Stomach (tissue), 9 donors: ENCODE results near the gene COL4A2. TPM values are rescaled to one million over a fixed set of nuclear protein-coding genes. Genes with fewer than 3 reads are reported as not detected.

ENCODE experiments used
- DNase-seq, 2 donors: peaks; one replicate each; pipeline versions ENCODE4 v3.0.0 to v3.0.0-alpha.2; 2013 to 2019
- H3K27ac ChIP-seq, 5 donors: fragments of 200-600 bp in 4 of 5; sonication (generic) in 4 of 5; one replicate each; pipeline ENCODE4 v1.5.1; 2013 to 2019; ENCODE audit warnings: mild to moderate bottlenecking in 1 of 5, moderate library complexity in 1 of 5
- H3K27me3 ChIP-seq, 3 donors: fragments of 200-600 bp; sonication (generic); one replicate each; pipeline ENCODE4 v1.5.1; 2017 to 2019; ENCODE audit warnings: mixed run types in 1 of 3
- H3K36me3 ChIP-seq, 4 donors: fragments of 200-600 bp; sonication (generic); 1 replicate in 3 of 4; 2 replicates in 1 of 4; pipeline ENCODE4 v1.5.1; 2016 to 2019
- H3K4me1 ChIP-seq, 4 donors: fragments of 200-600 bp; sonication (generic); one replicate each; pipeline ENCODE4 v1.5.1; 2016 to 2019
- H3K4me3 ChIP-seq, 4 donors: fragments of 200-600 bp; sonication (generic) in 3 of 4; one replicate each; pipeline ENCODE4 v1.5.1; 2016 to 2019; ENCODE audit warnings: mild to moderate bottlenecking in 1 of 4
- H3K9me3 ChIP-seq, 4 donors: fragments of 200-600 bp; sonication (generic); one replicate each; pipeline ENCODE4 v1.5.1; 2016 to 2019
- CTCF ChIP-seq, 7 experiments: fragments of 450-650 bp in 4 of 7; fragments of 200-600 bp in 3 of 7; sonication (generic) in 3 of 7; IDR thresholded peaks; one replicate each; pipeline ENCODE4 v1.5.1; 2016 to 2019; ENCODE audit warnings: antibody characterized with exemption in 7 of 7, control low read depth in 2 of 7, mild to moderate bottlenecking in 1 of 7
- EP300 ChIP-seq: sonication (generic); formaldehyde crosslinking; IDR thresholded peaks from one replicate; pipeline ENCODE4 v1.6.1; 2017; ENCODE audit warnings: antibody characterized with exemption
- POLR2A ChIP-seq, 4 donors: fragments of 450-650 bp; IDR thresholded peaks; one replicate each; pipeline ENCODE4 v1.6.1; 2016; ENCODE audit warnings: antibody characterized with exemption in 4 of 4, control low read depth in 2 of 4, mild to moderate bottlenecking in 1 of 4, moderate library complexity in 1 of 4
- POLR2AphosphoS5 ChIP-seq, 3 donors: sonication (generic); formaldehyde crosslinking; IDR thresholded peaks; one replicate each; pipeline ENCODE4 v1.6.1; 2016; ENCODE audit warnings: antibody characterized with exemption in 3 of 3
- WGBS, 5 donors: extraction: QIAGEN DNeasy Blood & Tissue Kit in 3 of 5; methylation state at CpG; one replicate each; pipeline versions ENCODE4 v1.1.5 to v1.1.7; 2013 to 2018; 5-methylcytosine and 5-hydroxymethylcytosine counted together
- intact Hi-C: fragments of 100-400 bp; cut with DNase I; formaldehyde crosslinking; loops from one replicate; pipeline ENCODE4 v1.15.1; 2023; ENCODE audit warnings: low total_unique reads
- polyA plus RNA-seq, 3 donors: library from polyadenylated mRNA; stranded (reverse); fragments of 200-250 nt; gene quantifications; one replicate each; pipeline ENCODE4 v1.2.3, GENCODE V29; 2013
- total RNA-seq, 5 donors: library from RNA; depleted of rRNA; stranded (reverse); fragments of >200 nt; gene quantifications; one replicate each; pipeline versions ENCODE4 v1.1.0 to v1.2.3, GENCODE V29; 2014 to 2016
- donor health status: healthy with polysubstance abuse.
- donor health status: Bipolar disorder and iron deficiency.
- donor health status: healthy.

COL4A2 gene
- total and polyA plus RNA-seq, 8 donors, result 24.0 to 531 (median 214) TPM

DNA sequence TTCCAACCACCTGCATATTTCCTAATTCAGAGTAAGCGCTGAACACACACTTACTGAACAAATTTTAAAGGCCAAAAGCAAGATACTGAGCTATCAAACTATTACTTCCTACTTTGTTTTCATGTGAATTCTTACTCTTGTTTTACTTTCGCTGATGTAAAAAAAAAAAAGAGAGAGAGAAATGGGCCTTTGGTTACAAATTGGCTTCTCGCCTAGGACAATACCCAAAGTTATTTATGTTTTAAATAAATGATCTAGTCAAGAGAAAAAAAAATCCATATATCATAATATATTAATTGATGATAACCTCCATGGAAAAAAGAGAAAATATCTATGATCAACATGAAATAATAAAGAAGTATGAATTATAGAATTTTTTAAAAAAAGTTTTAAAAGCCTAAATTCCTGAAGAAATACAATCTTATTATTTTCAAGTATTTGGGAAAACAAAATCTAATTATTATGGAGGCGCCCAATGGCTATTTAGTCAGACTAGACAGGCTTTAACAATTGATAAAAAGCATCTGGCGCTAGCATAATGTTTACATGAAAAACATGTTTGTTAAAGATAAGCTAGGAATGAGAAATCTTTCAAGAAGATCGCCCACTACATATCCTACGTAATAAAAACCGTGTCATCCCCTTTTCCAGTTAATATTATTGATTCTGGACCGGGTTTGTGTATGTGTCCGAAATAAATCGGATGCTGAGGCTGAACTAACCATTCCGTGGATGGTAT lies 9.1 kb upstream of the COL4A2 start:
- no peak for TF ChIP-seq POLR2AphosphoS5 (IDR thresholded peaks at IDR 0.05)
- no peak for TF ChIP-seq CTCF (IDR thresholded peaks at IDR 0.05)
- no peak for TF ChIP-seq EP300
- TF ChIP-seq POLR2A (IDR thresholded peaks at IDR 0.05), result no peak
- DNase-seq, result no peak
- Histone ChIP-seq H3K9me3 (no peaks in the 10 kb centered on the region), H3K27me3 (peaks cover 0 to 29% (median 14%) of the 10 kb centered on the region in 3 donors), H3K36me3 (no peaks in the 10 kb centered on the region), H3K27ac (peak overlapping the region in 4 of 5 donors; percentile 59 to 97 (median 82)), H3K4me1 (peaks cover 12 to 89% (median 51%) of the 10 kb centered on the region in 4 donors), H3K4me3 (no peak overlapping the region)
- intact Hi-C loops, result no loop called here
- WGBS, 5 donors, result 58 to 72% (median 68%) methylated on average over 12 of the region's 12 CpGs

DNA sequence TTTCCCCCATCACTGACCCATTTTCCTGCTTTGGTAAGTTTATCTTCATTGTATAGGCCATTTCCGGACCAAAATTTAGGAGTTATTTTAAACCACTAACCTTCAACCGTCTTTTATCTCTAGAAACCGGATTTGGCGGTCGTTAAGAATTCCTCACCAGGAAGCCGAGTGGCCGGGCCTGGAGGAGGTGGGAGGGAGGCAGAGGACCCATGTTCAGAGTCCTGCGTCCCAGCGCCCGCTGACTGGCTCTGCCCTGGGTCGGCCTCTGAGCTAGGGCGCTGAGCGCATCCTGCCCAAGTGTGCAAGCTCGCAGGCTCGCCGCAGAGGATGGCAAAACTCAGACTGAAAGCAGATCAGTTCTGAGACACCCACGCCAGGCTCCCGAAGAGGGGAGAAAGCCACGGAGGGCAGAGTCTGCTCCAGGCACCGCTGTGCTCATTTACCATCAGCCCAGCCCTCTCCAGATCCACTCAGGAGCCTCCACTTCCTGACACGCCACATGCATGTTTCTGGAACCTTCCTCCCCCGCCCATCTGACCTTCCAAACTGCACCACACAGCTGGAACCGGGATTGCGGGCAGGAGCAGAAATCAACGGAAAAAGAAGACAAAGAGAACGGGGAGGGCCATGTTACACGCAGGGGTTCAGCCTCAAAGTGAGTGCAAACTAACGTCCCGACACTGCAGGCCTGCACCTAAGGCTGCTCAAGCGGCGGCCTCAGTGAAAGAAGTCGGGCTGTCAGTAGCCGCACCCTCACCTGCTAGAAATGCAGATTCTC lies 8.4 kb upstream of the COL4A2 start:
- H3K9me3 ChIP-seq, result no peaks in the 10 kb centered on the region
- H3K4me1 ChIP-seq, result peaks cover 12 to 89% (median 53%) of the 10 kb centered on the region in 4 donors
- 33 to 51% (median 40%) methylated on average over 25 to 33 of the region's 33 CpGs for whole genome bisulfite sequencing, 5 donors
- H3K27ac ChIP-seq, result peak overlapping the region; percentile 59 to 97 (median 72)
- peak overlapping the region in 3 of 4 donors; percentile 6 to 15 (median 6) for H3K4me3 ChIP-seq
- peaks cover 0 to 32% (median 14%) of the 10 kb centered on the region in 3 donors for H3K27me3 ChIP-seq
- no peaks in the 10 kb centered on the region for H3K36me3 ChIP-seq
- TF ChIP-seq EP300 (no peak), POLR2AphosphoS5 (IDR thresholded peaks at IDR 0.05) (peak in 2 of 3 donors; percentile 3 to 20), CTCF (IDR thresholded peaks at IDR 0.05) (no peak)
- DNase-seq, result no peak
- intact Hi-C loops, result no loop called here

DNA sequence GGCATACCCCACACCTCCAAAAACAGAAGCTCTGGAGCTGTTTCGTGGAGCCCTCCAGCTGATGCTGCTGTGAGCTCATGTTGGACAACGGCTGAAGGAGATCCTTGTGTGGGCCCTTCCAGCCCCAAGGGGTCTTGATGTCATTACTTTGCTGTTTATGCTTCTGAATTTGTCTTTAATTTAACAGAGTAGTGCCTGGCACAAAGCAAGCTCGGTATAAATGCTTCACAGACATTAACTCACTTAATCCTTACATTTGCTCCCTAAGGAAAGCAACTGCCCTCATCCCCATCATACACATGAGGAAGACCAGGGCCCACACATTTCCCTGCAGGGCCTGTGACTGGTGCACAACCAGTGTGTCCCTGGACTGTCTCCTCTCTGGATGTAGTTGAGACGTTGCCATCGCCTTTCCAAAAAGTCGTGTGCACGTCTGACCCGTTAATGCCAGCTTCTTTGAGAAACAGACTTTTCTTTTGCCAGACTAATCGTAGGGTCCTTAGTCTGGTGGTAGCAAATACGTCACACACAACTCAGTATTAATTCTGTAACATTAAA lies 7.7 kb upstream of the COL4A2 start:
- WGBS, 5 donors, result 47 to 69% (median 61%) methylated on average over 9 to 10 of the region's 10 CpGs

More for the DNA sequence above, 7.7 kb upstream of the COL4A2 start:
- H3K27me3 ChIP-seq, result peaks cover 0 to 36% (median 14%) of the 10 kb centered on the region in 3 donors
- intact Hi-C loops, result no loop called here
- peak overlapping the region in 4 of 5 donors; percentile 59 to 97 (median 82) for H3K27ac ChIP-seq
- TF ChIP-seq CTCF (IDR thresholded peaks at IDR 0.05) (no peak), EP300 (no peak), POLR2AphosphoS5 (IDR thresholded peaks at IDR 0.05) (no peak), POLR2A (IDR thresholded peaks at IDR 0.05) (no peak)
- no peaks in the 10 kb centered on the region for H3K36me3 ChIP-seq
- H3K9me3 ChIP-seq, result no peaks in the 10 kb centered on the region
- peak overlapping the region in 2 of 4 donors; percentile 6 to 15 for H3K4me3 ChIP-seq
- no peak for DNase-seq
- peaks cover 12 to 89% (median 53%) of the 10 kb centered on the region in 4 donors for H3K4me1 ChIP-seq
